Activated naive CD4-positive, alpha-beta T cell treated with anti-CD3 and anti-CD28 coated beads, Interleukin-2, amount 50 U/mL, for 16 hours (primary cell): Measurements from ENCODE around the gene SYTL5.

Experiments
- DNase-seq: peaks from one replicate; pipeline ENCODE4 v3.0.0-alpha.2; 2020

The SYTL5 gene

DNA sequence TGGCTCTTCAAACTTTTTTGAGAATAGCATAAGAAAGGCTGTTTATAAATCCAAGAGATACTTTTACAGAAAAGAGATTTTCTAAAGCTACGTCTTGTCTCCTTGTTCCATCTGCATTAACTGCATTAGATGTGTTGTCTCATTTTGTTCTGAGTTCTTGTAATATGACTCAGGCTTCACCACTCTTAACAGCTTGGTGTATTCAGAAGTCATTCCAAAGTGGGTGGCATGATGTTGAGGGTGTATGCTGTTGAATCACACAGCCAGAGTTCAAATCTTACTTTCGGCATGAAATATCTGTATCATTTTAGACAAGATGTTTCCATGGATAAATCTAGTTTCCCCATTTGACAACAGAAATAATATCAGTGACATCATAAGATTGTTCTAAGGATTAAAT lies 30.1 kb downstream of the SYTL5 start:
- no peak for DNase-seq

DNA sequence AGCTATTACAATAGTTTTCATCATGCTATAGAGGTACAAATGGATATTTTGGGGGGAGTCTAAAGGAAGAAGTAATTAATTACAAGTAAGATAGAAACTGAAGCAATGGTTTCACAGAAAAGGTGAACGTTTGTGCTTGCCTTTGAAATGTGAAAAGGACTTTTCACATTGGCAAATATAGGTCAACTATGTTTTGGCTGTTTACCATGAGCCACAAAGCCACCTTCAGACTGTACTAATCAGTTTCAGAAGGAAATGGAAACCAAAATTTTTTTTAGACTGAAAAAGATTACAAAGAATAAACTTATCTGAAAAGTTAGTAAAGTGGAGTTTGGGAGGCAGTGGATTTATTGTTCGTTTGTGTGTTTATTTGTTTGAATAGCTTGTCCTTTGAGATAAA lies 32.1 kb downstream of the SYTL5 start:
- DNase-seq: no peak

DNA sequence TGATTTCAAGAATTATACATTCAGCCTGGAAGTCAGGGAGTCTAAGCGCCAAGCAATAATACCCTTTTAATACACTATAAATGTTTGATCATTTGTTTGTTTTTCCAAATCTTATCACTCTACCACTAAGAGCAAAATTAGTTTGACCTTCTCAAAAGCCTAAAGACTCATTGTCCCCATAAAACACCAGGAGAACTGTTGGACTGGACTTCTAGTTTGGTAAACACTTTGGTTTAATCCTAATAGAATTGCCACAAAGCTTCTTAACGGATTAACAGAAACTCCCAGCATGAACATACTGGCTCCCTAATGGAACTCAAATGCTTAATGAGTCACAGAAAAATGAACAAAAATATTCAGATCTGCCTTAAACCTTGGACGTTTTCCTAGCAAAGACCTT lies 34.9 kb downstream of the SYTL5 start:
- no peak for DNase-seq

DNA sequence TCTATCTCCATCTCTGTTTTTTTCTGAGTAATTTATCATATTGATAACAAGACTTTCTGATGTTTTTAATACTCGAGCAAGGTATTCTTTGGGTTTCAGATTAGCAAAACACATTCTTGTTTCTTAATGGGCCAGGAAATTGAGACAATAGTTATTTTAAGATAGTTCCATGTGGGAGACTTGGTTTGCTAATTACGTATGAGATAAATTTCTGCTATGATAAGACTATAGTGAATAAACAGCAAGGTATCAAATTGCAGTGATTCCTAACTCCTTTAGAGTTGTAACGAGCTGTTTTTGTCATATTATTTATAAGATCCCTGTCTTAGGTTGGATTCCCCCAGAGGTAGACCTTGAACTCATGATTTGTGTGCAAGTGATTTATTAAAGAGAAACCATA lies 38.3 kb downstream of the SYTL5 start:
- no peak for DNase-seq

DNA sequence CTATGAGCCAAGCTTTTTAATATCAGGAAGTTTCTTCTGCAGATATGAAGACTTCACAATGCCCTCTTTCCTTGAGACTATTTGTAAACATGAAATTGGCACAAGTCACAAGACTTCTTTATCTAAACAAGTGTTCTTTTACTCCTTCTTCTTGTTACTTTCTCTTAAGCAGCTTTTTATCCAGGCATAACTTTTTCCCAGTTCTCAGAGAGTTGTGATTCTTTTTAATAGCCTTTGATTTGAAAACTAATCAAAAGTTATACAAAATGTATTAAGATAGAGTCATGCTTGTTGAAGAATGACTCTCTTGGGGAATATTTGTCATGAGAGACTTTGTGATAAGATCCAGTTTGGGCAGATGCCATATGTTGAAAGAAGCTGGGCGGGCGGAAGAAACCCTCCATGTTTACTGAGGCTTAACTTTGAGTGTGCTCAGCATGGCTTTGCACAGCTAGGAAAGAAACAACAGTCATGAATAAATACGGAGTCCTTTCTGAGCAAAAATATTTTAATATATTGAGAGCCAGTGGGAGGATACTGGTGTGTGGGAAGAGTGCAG lies 39.3 kb downstream of the SYTL5 start:
- no peak for DNase-seq

DNA sequence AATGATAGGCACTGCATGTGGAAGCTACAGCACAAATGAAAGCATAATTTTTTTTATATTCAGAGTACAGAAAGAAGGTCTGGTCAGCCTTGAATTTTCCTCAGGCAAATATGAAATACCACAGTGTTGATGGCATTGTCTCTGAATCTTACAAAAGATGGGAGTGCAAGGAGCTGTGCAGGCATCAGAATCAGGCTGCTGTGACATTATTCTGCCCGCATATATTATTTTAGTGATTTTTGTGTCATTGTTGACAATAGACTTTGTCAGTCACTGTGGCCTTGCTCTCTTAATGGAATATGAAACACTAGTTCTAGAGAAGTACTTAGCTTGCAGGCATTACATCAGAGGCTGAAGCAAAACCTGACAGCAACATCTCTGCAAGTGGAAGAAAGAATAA lies 42.5 kb downstream of the SYTL5 start:
- DNase-seq: no peak

- DNase-seq: no peak
Measured at GRCh38 chrX:38050806-38051205, 44.5 kb downstream of the SYTL5 start.

DNA sequence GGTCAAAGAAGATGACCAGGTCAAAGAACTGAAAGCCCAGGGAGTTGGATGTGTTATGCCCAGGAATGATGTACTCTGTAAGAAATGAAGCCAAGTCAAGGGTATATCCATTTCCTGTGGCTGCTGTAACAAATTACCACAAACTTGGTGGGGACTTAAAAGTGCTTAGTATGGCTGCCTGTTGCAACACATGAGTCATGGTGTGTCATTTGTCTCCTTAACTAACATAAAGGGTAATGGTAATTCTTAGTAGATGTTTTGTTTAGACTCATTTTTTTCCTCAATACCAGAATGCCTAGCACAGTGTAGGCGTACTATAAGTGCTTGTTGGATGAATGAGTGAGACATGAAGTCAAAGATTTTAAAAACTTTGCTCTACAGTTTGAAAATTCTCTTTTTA lies 45.7 kb downstream of the SYTL5 start:
- DNase-seq: no peak

- DNase-seq: no peak
Measured at GRCh38 chrX:38055170-38055847, 49.0 kb downstream of the SYTL5 start.

- no peak for DNase-seq
Measured at GRCh38 chrX:38060331-38060878, 54.1 kb downstream of the SYTL5 start.

GRCh38 chrX:38061335-38061734 lies 55.0 kb downstream of the SYTL5 start:
- no peak for DNase-seq

- no peak for DNase-seq
Measured at GRCh38 chrX:38066934-38067333, 60.6 kb downstream of the SYTL5 start.

DNA sequence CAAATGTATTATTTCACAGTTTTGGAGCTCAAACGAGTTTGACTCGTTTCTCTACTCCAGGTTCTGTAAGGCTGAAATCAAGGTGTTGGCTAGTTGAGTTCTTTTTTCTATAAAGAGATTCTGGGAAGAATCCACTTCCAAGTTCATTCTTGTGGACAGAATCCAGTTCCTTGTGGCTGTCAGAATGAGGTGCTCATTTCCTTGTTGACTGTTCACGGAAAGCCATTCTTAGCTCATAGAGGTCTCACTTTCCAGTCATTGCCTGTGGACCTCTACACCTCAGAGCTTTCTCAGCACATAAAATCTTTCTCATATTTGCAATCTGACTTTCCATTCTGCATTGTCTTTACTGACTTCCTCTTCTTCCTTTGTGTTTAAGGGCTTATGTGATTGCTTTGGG lies 62.9 kb downstream of the SYTL5 start:
- no peak for DNase-seq

- DNase-seq: no peak
Measured at GRCh38 chrX:38069991-38070390, 63.6 kb downstream of the SYTL5 start.

DNA sequence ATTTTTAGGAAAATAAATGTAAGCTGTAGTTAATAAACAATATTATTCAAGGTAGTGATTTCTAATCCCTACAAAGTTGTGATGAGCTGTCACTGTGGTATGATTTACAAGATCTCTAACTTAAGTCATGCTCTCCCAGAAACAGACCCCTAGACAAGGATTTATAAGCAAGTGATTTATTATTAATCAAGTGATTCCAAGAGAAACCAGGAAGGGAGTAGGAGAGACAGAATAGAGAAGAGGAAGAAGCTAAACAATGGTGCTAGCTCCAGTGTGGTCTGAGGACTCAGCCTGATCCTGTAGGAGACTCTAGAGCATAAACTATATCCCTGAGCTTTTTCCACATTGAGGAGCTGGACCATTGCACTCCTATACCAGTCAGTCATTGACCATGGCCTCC lies 73.1 kb downstream of the SYTL5 start:
- no peak for DNase-seq

GRCh38 chrX:38080808-38081207 lies 74.5 kb downstream of the SYTL5 start:
- no peak for DNase-seq

- DNase-seq: no peak
Measured at GRCh38 chrX:38081909-38082308, 75.6 kb downstream of the SYTL5 start.

GRCh38 chrX:38082309-38082708 lies 76.0 kb downstream of the SYTL5 start:
- no peak for DNase-seq

- DNase-seq: no peak
Measured at GRCh38 chrX:38085813-38086212, 79.5 kb downstream of the SYTL5 start.

GRCh38 chrX:38086451-38087215 lies 80.3 kb downstream of the SYTL5 start:
- no peak for DNase-seq

- DNase-seq: no peak
Measured at GRCh38 chrX:38087594-38087993, 81.2 kb downstream of the SYTL5 start.

DNA sequence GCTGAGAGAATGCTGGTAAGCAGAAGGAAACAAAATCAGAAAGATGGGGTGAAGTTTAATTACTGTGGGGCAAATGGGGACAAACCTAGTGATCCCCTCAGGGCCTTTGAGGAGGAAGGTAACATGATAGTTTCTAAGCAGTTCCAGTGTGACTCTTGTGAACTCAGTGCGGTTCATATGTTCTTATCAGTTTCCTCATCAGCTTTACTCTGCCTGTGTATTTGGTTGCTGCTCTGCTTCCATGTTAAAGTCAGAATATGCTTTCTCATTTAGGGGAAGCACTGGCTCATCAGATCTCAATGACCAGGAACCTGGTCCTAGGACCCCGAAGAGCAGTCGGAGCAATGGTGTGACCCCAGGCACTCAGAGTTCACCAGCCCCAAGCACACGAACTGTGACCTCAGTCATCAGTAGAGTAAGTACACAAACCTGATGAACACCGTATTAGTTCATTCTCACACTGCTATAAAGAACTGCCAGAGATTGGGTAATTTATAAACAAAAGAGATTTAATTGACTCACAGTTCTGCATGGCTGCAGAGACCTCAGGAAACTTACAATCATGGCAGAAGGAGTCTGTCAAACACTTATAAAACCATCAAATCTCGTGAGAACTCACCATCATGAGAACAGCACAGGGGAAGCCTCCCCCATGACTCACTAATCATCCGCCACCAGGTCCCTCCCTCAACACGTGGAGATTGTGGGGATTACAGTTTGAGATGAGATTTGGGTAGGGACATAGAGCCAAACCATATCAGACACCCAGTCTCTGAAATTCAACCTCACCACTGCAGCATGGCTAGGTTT lies 83.0 kb downstream of the SYTL5 start:
- no peak for DNase-seq

- no peak for DNase-seq
Measured at GRCh38 chrX:38095971-38096529, 89.7 kb downstream of the SYTL5 start.
